ENCODE data around the gene RHCE.

- TF ChIP-seq CTCF (IDR thresholded peaks at IDR 0.05; ENCODE audit: insufficient read depth, low read length, poor library complexity, severe bottlenecking) (no peak), EZH2phosphoT487 (conservative IDR thresholded peaks at IDR 0.05; ENCODE audit: low read length) (no peak)
These were observed 26.9 kb upstream of the RHCE start for GRCh38 chr1:25447547-25447946.
